Endothelial cell of umbilical vein (primary cell): ENCODE results near the gene MTRF1L. TPM values are rescaled to one million over a fixed set of nuclear protein-coding genes. Genes with fewer than 3 reads are reported as not detected.

Source experiments
- BruUV-seq: library from RNA; stranded (reverse); fragments of 400-500 nt; replicated peaks from 2 replicates; lab custom pipeline; 2021; lab: Mats Ljungman, UMichigan
- CTCF ChIA-PET: fragments of 300-600, 350-600 bp; sonication (Branson Sonifier 250); formaldehyde crosslinking; loops from one replicate; lab custom pipeline; 2021; ENCODE audit warnings: antibody characterized with exemption, inconsistent platforms; lab: Charles Lee
- POLR2A ChIA-PET: fragments of 300-600, 350-600 bp; sonication (Branson Sonifier 250); formaldehyde crosslinking; loops from one replicate; lab custom pipeline; 2021; ENCODE audit warnings: antibody characterized with exemption, inconsistent platforms; lab: Charles Lee
- DNase-seq: peaks from one replicate; pipeline ENCODE4 v3.0.0-alpha.2; 2011; ENCODE audit warnings: low read depth, low spot score
- FAIRE-seq: peaks from 2 replicates; lab custom pipeline; 2011; peaks lifted over from hg19 to GRCh38; lab: Jason Lieb, UNC
- H2AFZ ChIP-seq: 2 replicates; pipeline ENCODE4 v1.6.0; 2012; ENCODE audit warnings: low read depth, low read length, control low read depth, inconsistent platforms
- H3K27ac ChIP-seq: 2 replicates; pipeline ENCODE4 v1.5.1; 2011; ENCODE audit warnings: low read depth, mild to moderate bottlenecking, control low read depth, low read length, moderate library complexity; ENCODE audit not compliant: insufficient read depth
- H3K27me3 ChIP-seq, 2 experiments: 2 replicates each; pipeline versions ENCODE4 v1.6.0 to v1.6.1; 2011; ENCODE audit warnings: low read length in 2 of 2, mixed read lengths in 1 of 2; ENCODE audit not compliant: control insufficient read depth in 2 of 2, insufficient read depth in 2 of 2
- H3K36me3 ChIP-seq, 2 experiments: 2 replicates in 1 of 2; 3 replicates in 1 of 2; pipeline ENCODE4 v1.5.1; 2011; ENCODE audit warnings: low read length in 2 of 2, mild to moderate bottlenecking in 1 of 2, moderate library complexity in 1 of 2; ENCODE audit not compliant: control insufficient read depth in 2 of 2, insufficient read depth in 2 of 2; ENCODE audit errors: extremely low read depth in 1 of 2
- H3K4me1 ChIP-seq: 3 replicates; pipeline ENCODE4 v1.5.1; 2011; ENCODE audit warnings: mild to moderate bottlenecking, low read length; ENCODE audit not compliant: control insufficient read depth, insufficient read depth; ENCODE audit errors: extremely low read depth
- H3K4me2 ChIP-seq: 2 replicates; pipeline ENCODE4 v1.6.1; 2011; ENCODE audit warnings: low read length, control low read depth, mixed read lengths; ENCODE audit not compliant: insufficient read depth
- H3K4me3 ChIP-seq, 3 experiments: fragments of 200-600 bp in 1 of 3; sonication (generic), shearing (Covaris generic) in 1 of 3; replicated peaks in 1 of 3; 2 replicates each; pipeline ENCODE4 v1.5.1; 2011 to 2016; ENCODE audit warnings: control low read depth in 3 of 3, low read length in 3 of 3, mild to moderate bottlenecking in 2 of 3, inconsistent platforms in 1 of 3, low read depth in 1 of 3, moderate library complexity in 1 of 3; ENCODE audit not compliant: insufficient read depth in 1 of 3
- H3K79me2 ChIP-seq: 2 replicates; pipeline ENCODE4 v1.6.0; 2012; ENCODE audit warnings: low read length, inconsistent platforms; ENCODE audit not compliant: control insufficient read depth, insufficient read depth
- H3K9ac ChIP-seq: replicated peaks from 2 replicates; pipeline ENCODE3; 2011; ENCODE audit warnings: low read length, control low read depth; ENCODE audit not compliant: insufficient read depth; ENCODE audit errors: extremely low read depth
- H3K9me1 ChIP-seq: replicated peaks from 3 replicates; pipeline ENCODE4 v1.6.0; 2011; ENCODE audit warnings: mild to moderate bottlenecking, low read length; ENCODE audit not compliant: control insufficient read depth, insufficient read depth; ENCODE audit errors: extremely low read depth
- H3K9me3 ChIP-seq: replicated peaks from 2 replicates; pipeline ENCODE4 v1.5.1; 2012; ENCODE audit warnings: low read length, inconsistent platforms; ENCODE audit not compliant: control insufficient read depth, insufficient read depth
- H4K20me1 ChIP-seq: replicated peaks from 2 replicates; pipeline ENCODE3; 2011; ENCODE audit warnings: mild to moderate bottlenecking, low read length; ENCODE audit not compliant: control insufficient read depth, insufficient read depth; ENCODE audit errors: extremely low read depth
- GATA2 ChIP-seq: IDR thresholded peaks from 2 replicates; pipeline ENCODE4 v1.7.0; 2011; ENCODE audit warnings: low read depth, mild to moderate bottlenecking, moderate library complexity, mixed read lengths, low read length; ENCODE audit not compliant: insufficient read length, insufficient read depth
- MYC ChIP-seq: IDR thresholded peaks from one replicate; pipeline ENCODE4 v1.6.1; 2011; ENCODE audit warnings: mild to moderate bottlenecking, low read depth, low read length
- dilution Hi-C: fragments of 300-500 bp; cut with MboI; formaldehyde crosslinking; loops from one replicate; pipeline ENCODE4 v1.15.0; 2019; ENCODE audit warnings: low sequenced_read_pairs; ENCODE audit not compliant: extremely low pct_ligation_motif_present
- intact Hi-C: fragments of 100-400 bp; cut with micrococcal nuclease; formaldehyde crosslinking; loops from one replicate; pipeline ENCODE4 v1.10.0; 2022
- polyA plus RNA-seq, 4 experiments: library from polyadenylated mRNA; depleted of rRNA in 3 of 4; stranded (reverse) in 3 of 4; unstranded in 1 of 4; fragments of >200 nt; gene quantifications; 2 replicates each; pipeline versions ENCODE4 v1.2.1 to v1.2.3, GENCODE V29; 2011 to 2012; ENCODE audit warnings: missing spikeins in 1 of 4
- total RNA-seq: library from RNA; stranded (reverse); gene quantifications from 2 replicates; pipeline ENCODE4 v1.2.3, GENCODE V29; 2021
- TF ChIP-seq, protein P1 (sequence below), 2 donors: IDR thresholded peaks; 1 replicate in 1 of 2; 2 replicates in 1 of 2; pipeline ENCODE4 v1.5.1; 2011; ENCODE audit warnings: low read length in 2 of 2, mild to moderate bottlenecking in 2 of 2, moderate library complexity in 2 of 2, control low read depth in 1 of 2, inconsistent platforms in 1 of 2, low read depth in 1 of 2; ENCODE audit not compliant: insufficient read depth in 1 of 2; ENCODE audit errors: extremely low read depth in 1 of 2
- TF ChIP-seq, protein P2 (sequence below): IDR thresholded peaks from 2 replicates; pipeline ENCODE4 v1.6.1; 2011; ENCODE audit not compliant: insufficient read depth, insufficient read length

Gene MTRF1L
- total and polyA plus RNA-seq, 2 donors (not counting 3 experiments of a cell fraction or from before 2014, with no cell fraction given) = 6.2 to 27.5 TPM

- Histone ChIP-seq H3K4me3 (no peak overlapping the region), H4K20me1 (no peaks in the 10 kb centered on the region), H2AFZ (no peak overlapping the region), H3K4me2 (no peak overlapping the region), H3K9me1 (no peaks in the 10 kb centered on the region), H3K4me1 (peaks cover 11% of the 10 kb centered on the region), H3K9me3 (no peaks in the 10 kb centered on the region), H3K27ac (no peak overlapping the region), H3K9ac (no peak overlapping the region), H3K79me2 (no peaks in the 10 kb centered on the region), H3K27me3 (no peaks in the 10 kb centered on the region), H3K36me3 (no peaks in the 10 kb centered on the region)
- no TSS peak for BruUV-seq
- dilution Hi-C loops (no loop called here), intact Hi-C loops (loop anchor here (5.0 to 10.0 kb wide), 2 partner anchors 650 to 1187 kb away; no protein-coding TSS in a partner anchor)
- no peak for DNase-seq
- TF ChIP-seq MYC (no peak), GATA2 (no peak)
- TF ChIP-seq, protein P1, sequence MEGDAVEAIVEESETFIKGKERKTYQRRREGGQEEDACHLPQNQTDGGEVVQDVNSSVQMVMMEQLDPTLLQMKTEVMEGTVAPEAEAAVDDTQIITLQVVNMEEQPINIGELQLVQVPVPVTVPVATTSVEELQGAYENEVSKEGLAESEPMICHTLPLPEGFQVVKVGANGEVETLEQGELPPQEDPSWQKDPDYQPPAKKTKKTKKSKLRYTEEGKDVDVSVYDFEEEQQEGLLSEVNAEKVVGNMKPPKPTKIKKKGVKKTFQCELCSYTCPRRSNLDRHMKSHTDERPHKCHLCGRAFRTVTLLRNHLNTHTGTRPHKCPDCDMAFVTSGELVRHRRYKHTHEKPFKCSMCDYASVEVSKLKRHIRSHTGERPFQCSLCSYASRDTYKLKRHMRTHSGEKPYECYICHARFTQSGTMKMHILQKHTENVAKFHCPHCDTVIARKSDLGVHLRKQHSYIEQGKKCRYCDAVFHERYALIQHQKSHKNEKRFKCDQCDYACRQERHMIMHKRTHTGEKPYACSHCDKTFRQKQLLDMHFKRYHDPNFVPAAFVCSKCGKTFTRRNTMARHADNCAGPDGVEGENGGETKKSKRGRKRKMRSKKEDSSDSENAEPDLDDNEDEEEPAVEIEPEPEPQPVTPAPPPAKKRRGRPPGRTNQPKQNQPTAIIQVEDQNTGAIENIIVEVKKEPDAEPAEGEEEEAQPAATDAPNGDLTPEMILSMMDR (IDR thresholded peaks at IDR 0.05; ENCODE audit: extremely low read depth in 1 of 2, insufficient read depth in 1 of 2, low read depth in 1 of 2, low read length in 2 of 2) = peak in 1 of 2 donors; percentile 12
- CTCF ChIA-PET = interaction anchor here (0.6 to 2.8 kb wide), 40 partner anchors 10 to 1192 kb away, joined by 3 to 72 read pairs (median 4); partner anchors contain the start of genes FBXO5 and VIP
- POLR2A ChIA-PET = no interaction called here
- FAIRE-seq = no peak
Observed at GRCh38 chr6:152954443-152954842, 48.1 kb downstream of the MTRF1L start.

DNA sequence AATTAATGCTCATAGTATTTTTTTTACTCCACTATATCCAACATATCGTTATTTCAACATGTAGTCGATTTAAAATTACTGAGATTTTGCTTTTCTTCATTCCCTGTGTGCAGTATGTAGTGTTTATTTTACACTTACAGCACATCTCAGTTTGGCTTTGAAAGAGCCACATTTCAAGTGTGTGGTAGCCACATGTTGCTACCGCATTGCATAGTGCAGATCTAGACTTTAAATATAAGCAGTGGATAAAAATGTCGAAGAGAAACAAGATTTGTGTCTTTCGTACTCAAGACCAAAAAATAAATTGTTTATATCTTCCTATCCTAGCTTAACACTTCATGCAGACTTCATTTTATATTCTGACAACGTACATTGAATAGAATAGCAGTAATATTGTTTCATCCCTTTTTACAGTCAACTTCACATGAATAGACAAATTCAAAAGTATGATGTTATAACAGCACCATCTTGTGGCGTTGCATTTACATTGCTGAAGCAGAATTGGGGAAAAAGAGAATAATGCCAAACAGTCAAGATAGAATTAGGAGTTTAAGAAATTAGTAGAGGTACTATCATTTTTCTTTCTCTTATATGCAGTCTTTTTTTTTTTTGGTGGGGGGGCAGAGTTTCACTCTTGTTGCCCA, 49.5 kb downstream of the MTRF1L start:
- POLR2A ChIA-PET = no interaction called here

More for the DNA sequence above, 49.5 kb downstream of the MTRF1L start:
- no peak overlapping the region for H3K9ac ChIP-seq
- BruUV-seq = no TSS peak
- intact Hi-C loops = loop anchor here (1.0 to 10.0 kb wide), 7 partner anchors 71 to 1186 kb away; partner anchors contain the start of gene VIP
- no peaks in the 10 kb centered on the region for H3K9me1 ChIP-seq
- no peaks in the 10 kb centered on the region for H3K9me3 ChIP-seq
- no peak overlapping the region for H3K4me2 ChIP-seq
- dilution Hi-C loops = no loop called here
- TF ChIP-seq, protein P1 (IDR thresholded peaks at IDR 0.05; ENCODE audit: extremely low read depth in 1 of 2, insufficient read depth in 1 of 2, low read depth in 1 of 2, low read length in 2 of 2) = peak; percentile 37 to 41
- TF ChIP-seq, protein P2, sequence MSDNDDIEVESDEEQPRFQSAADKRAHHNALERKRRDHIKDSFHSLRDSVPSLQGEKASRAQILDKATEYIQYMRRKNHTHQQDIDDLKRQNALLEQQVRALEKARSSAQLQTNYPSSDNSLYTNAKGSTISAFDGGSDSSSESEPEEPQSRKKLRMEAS = no peak
- FAIRE-seq (peak; percentile 94), DNase-seq (peak; percentile 55)
- H3K4me3 ChIP-seq = no peak overlapping the region
- peaks cover 11% of the 10 kb centered on the region for H3K4me1 ChIP-seq
- H4K20me1 ChIP-seq = no peaks in the 10 kb centered on the region
- no peaks in the 10 kb centered on the region for H3K79me2 ChIP-seq
- no peaks in the 10 kb centered on the region for H3K27me3 ChIP-seq
- CTCF ChIA-PET = interaction anchor here (0.6 to 2.8 kb wide), 5 partner anchors 87 to 1570 kb away, joined by 3 to 13 read pairs (median 4); no protein-coding TSS in a partner anchor
- no peaks in the 10 kb centered on the region for H3K36me3 ChIP-seq
- H2AFZ ChIP-seq = no peak overlapping the region
- H3K27ac ChIP-seq = no peak overlapping the region
